Measurements from ENCODE around the gene ARHGEF3.

ARHGEF3 gene

DNA sequence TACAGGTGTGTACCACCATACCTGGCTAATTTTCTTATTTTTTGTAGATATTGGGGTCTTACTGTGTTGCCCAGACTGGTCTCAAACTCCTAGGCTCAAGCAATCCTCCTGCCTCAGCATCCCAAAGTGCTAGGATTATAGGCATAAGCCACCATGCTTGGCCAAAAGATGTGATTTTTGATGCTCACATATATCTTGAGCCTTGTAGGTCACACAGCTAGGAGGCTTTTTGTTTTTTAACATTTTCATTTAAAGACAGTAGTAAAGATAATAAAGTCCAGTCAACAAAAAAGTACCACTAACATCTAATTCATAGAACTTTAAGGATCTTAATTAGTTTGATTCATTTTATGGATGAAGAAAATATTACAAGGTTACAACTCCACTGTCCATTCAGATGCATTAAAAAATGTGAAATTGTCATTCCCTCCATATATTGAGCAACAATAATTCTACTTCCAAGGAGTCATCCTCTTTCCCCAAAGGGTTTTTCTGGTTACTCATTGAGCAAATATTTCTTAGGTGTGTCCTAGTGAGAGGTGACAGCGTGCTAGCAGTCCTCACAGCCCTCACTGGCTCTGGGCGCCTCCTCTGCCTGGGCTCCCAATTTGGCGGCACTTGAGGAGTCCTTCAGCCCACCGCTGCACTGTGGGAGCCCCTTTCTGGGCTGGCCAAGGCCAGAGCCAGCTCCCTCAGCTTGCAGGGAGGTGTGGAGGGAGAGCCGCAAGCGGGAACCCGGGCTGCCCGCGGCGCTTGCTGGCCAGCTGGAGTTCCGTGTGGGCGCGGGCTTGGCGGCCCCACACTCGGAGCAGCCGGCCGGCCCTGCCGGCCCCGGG is 110.4 kb downstream of the ARHGEF3 start:
- H3K4me3 ChIP-seq (ENCODE audit: low read length) = no peak overlapping the region
- DNase-seq (ENCODE audit: low read depth) = peak; percentile 35
- TF ChIP-seq, protein P1, sequence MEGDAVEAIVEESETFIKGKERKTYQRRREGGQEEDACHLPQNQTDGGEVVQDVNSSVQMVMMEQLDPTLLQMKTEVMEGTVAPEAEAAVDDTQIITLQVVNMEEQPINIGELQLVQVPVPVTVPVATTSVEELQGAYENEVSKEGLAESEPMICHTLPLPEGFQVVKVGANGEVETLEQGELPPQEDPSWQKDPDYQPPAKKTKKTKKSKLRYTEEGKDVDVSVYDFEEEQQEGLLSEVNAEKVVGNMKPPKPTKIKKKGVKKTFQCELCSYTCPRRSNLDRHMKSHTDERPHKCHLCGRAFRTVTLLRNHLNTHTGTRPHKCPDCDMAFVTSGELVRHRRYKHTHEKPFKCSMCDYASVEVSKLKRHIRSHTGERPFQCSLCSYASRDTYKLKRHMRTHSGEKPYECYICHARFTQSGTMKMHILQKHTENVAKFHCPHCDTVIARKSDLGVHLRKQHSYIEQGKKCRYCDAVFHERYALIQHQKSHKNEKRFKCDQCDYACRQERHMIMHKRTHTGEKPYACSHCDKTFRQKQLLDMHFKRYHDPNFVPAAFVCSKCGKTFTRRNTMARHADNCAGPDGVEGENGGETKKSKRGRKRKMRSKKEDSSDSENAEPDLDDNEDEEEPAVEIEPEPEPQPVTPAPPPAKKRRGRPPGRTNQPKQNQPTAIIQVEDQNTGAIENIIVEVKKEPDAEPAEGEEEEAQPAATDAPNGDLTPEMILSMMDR (conservative IDR thresholded peaks at IDR 0.05; ENCODE audit: low read length) = no peak

- H3K4me3 ChIP-seq (ENCODE audit: low read length) = no peak overlapping the region
- TF ChIP-seq, protein P1 (conservative IDR thresholded peaks at IDR 0.05; ENCODE audit: low read length) = no peak
- DNase-seq (ENCODE audit: low read depth) = no peak
These were observed 112.4 kb downstream of the ARHGEF3 start for GRCh38 chr3:56689303-56689702.

DNA sequence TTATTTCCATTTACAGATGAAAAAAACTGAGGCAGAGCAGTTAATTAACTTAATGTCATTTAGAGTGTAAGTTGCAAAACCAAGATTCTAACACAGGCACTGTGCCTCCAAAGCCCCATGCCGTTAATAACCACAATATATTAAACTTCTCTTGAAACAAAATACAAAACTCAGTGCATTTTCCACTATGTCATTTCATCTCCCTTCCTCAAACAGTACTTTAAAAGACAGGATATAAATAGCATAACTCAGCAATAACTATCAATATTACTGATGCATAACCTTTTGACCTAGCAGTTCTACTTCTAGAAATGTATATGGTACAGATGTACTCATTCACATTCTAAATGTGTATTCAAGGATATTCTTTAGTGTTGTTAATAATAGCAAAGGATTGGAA is 113.6 kb downstream of the ARHGEF3 start:
- no peak for DNase-seq (ENCODE audit: low read depth)
- H3K4me3 ChIP-seq (ENCODE audit: low read length) = no peak overlapping the region
- TF ChIP-seq, protein P1 (conservative IDR thresholded peaks at IDR 0.05; ENCODE audit: low read length) = no peak

GRCh38 chr3:56684029-56684428 is 117.7 kb downstream of the ARHGEF3 start:
- DNase-seq (ENCODE audit: low read depth) = no peak
- H3K4me3 ChIP-seq (ENCODE audit: low read length) = no peak overlapping the region
- TF ChIP-seq, protein P1 (conservative IDR thresholded peaks at IDR 0.05; ENCODE audit: low read length) = no peak

- peak within 1 kb of the TSS; percentile 79 for H3K4me3 ChIP-seq (ENCODE audit: low read length)
- peak; percentile 77 for DNase-seq (ENCODE audit: low read depth)
- TF ChIP-seq, protein P1 (conservative IDR thresholded peaks at IDR 0.05; ENCODE audit: low read length) = no peak
These were observed 118.5 kb downstream of the ARHGEF3 start, which contains the start of gene TASOR for GRCh38 chr3:56683122-56683817. TSS of gene TASOR (minus strand) at chr3:56683265. CDS start at chr3:56683006, 259 bp downstream.

DNA sequence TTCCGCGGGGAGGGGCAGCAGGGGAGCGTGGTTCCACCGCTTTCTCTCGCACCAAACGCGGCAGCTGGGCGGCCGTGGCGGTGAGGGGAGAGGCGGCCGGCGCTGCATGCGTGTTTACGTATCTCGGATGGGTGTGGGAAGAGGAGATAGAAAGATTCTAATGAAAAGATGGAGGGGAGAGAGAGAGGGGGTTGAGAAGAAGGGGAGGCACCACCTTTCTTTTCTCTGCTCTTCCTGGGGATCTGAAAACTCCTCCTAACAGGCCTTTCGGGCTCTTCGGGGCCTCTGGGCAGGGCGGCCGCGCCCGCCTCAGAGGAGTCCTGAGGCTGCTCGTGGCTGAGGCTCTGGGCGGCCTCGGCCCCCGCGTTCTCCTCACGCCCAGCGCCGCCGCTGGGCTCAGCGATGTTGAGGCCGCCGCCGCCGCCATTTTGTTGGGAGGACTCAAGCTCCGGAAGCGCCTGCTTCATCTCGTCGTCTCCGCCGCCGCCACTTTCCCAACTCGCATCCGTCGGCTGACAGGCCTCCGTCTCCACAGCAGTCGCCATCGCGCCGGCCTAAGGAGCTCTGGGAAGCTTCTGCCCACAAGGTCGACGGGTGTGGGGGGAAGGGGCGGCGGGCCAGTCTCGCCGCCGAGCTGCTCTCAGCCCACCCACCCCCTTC is 119.2 kb downstream of the ARHGEF3 start:
- H3K4me3 ChIP-seq (ENCODE audit: low read length) = peak overlapping the region; percentile 79
- DNase-seq (ENCODE audit: low read depth) = peak; percentile 75
- TF ChIP-seq, protein P1 (conservative IDR thresholded peaks at IDR 0.05; ENCODE audit: low read length) = no peak

All from AG10803 (cell line).